Gastrocnemius medialis (tissue), 4 donors: ENCODE results near the gene PCDH9. TPM values are rescaled to one million over a fixed set of nuclear protein-coding genes. Genes with fewer than 3 reads are reported as not detected.

Source experiments
- ATAC-seq, 2 donors: fragments of 150-250 bp; one replicate each; pipeline ENCODE4 v1.9.1; 2016
- DNase-seq, 2 donors: peaks; one replicate each; pipeline ENCODE4 v3.0.0-alpha.2; 2019
- H3K27ac ChIP-seq, 4 donors: fragments of 200-600 bp; sonication (generic); 1 replicate in 1 of 4; 2 replicates in 3 of 4; pipeline ENCODE4 v1.5.1; 2016 to 2018; ENCODE audit warnings: mild to moderate bottlenecking in 2 of 4, moderate library complexity in 1 of 4
- H3K27me3 ChIP-seq, 3 donors: fragments of 200-600 bp; sonication (generic) in 2 of 3; 1 replicate in 1 of 3; 2 replicates in 2 of 3; pipeline versions ENCODE4 v1.5.1 to v1.6.0; 2016 to 2019; ENCODE audit warnings: mild to moderate bottlenecking in 1 of 3, moderate library complexity in 1 of 3
- H3K36me3 ChIP-seq, 2 donors: fragments of 200-600 bp; sonication (generic) in 1 of 2; one replicate each; pipeline ENCODE4 v1.5.1; 2017 to 2018
- H3K4me1 ChIP-seq, 2 donors: fragments of 200-600 bp; sonication (generic) in 1 of 2; one replicate each; pipeline ENCODE4 v1.5.1; 2016 to 2017; ENCODE audit warnings: mild to moderate bottlenecking in 2 of 2
- H3K4me3 ChIP-seq, 4 donors: fragments of 200-600 bp; sonication (generic) in 3 of 4; 1 replicate in 1 of 4; 2 replicates in 3 of 4; pipeline ENCODE4 v1.5.1; 2016 to 2019; ENCODE audit warnings: mild to moderate bottlenecking in 2 of 4
- H3K9me3 ChIP-seq, 3 donors: fragments of 200-600 bp; sonication (generic) in 2 of 3; 1 replicate in 1 of 3; 2 replicates in 2 of 3; pipeline ENCODE4 v1.5.1; 2016 to 2019
- CTCF ChIP-seq, 5 experiments: fragments of 450-650 bp in 3 of 5; fragments of 200-600 bp in 2 of 5; sonication (generic) in 2 of 5; IDR thresholded peaks in 4 of 5; conservative IDR thresholded peaks in 1 of 5; 1 replicate in 4 of 5; 2 replicates in 1 of 5; pipeline ENCODE4 v1.5.1; 2016 to 2019; ENCODE audit warnings: antibody characterized with exemption in 5 of 5, mild to moderate bottlenecking in 3 of 5, moderate library complexity in 3 of 5
- POLR2A ChIP-seq, 2 donors: fragments of 450-650 bp; IDR thresholded peaks; one replicate each; pipeline ENCODE4 v1.6.1; 2017; ENCODE audit warnings: antibody characterized with exemption in 2 of 2, mild to moderate bottlenecking in 2 of 2, moderate library complexity in 2 of 2
- in situ Hi-C, 4 donors: fragments of 200-750 bp; cut with MboI; loops; one replicate each; pipeline versions ENCODE4 v1.15.0 to v1.8.0; 2017; ENCODE audit warnings: low sequenced_read_pairs in 4 of 4
- intact Hi-C: fragments of 100-400 bp; cut with DNase I; formaldehyde crosslinking; loops from one replicate; pipeline ENCODE4 v1.15.1; 2023; ENCODE audit warnings: low total_unique reads
- total RNA-seq, 4 donors: library from RNA; depleted of rRNA; stranded (reverse); fragments of >200 nt; gene quantifications; one replicate each; pipeline versions ENCODE4 v1.1.0 to v1.2.3, GENCODE V29; 2016

The PCDH9 gene
- total RNA-seq, 4 donors from 2014 or later = 1.4 to 2.1 (median 1.9) TPM

- Histone ChIP-seq H3K27me3 (no peaks in the 10 kb centered on the region), H3K4me1 (no peaks in the 10 kb centered on the region), H3K4me3 (no peak overlapping the region), H3K27ac (no peak overlapping the region), H3K36me3 (no peaks in the 10 kb centered on the region), H3K9me3 (no peaks in the 10 kb centered on the region)
- DNase-seq (no peak), ATAC-seq (no peak)
- in situ Hi-C loops = no loop called here
- intact Hi-C loops = no loop called here
- TF ChIP-seq POLR2A (IDR thresholded peaks at IDR 0.05) (no peak), CTCF (IDR thresholded peaks at IDR 0.05 in 4 of 5, conservative IDR thresholded peaks at IDR 0.05 in 1 of 5) (no peak)
Observed at GRCh38 chr13:66357463-66357862, 872.7 kb downstream of the PCDH9 start.

- TF ChIP-seq POLR2A (IDR thresholded peaks at IDR 0.05) = no peak
- TF ChIP-seq CTCF (IDR thresholded peaks at IDR 0.05 in 4 of 5, conservative IDR thresholded peaks at IDR 0.05 in 1 of 5) = no peak
- in situ Hi-C loops (no loop called here), intact Hi-C loops (no loop called here)
- no peaks in the 10 kb centered on the region for H3K9me3 ChIP-seq
- H3K27ac ChIP-seq = no peak overlapping the region
- no peak overlapping the region for H3K4me3 ChIP-seq
- no peaks in the 10 kb centered on the region for H3K27me3 ChIP-seq
- no peak for DNase-seq
- no peaks in the 10 kb centered on the region for H3K36me3 ChIP-seq
- no peaks in the 10 kb centered on the region for H3K4me1 ChIP-seq
- ATAC-seq = no peak
Observed at GRCh38 chr13:66354879-66355751, 875.0 kb downstream of the PCDH9 start.

- intact Hi-C loops (no loop called here), in situ Hi-C loops (no loop called here)
- no peak for ATAC-seq
- Histone ChIP-seq H3K27ac (no peak overlapping the region), H3K4me3 (no peak overlapping the region), H3K4me1 (no peaks in the 10 kb centered on the region), H3K36me3 (no peaks in the 10 kb centered on the region), H3K9me3 (no peaks in the 10 kb centered on the region), H3K27me3 (no peaks in the 10 kb centered on the region)
- TF ChIP-seq POLR2A (IDR thresholded peaks at IDR 0.05) = no peak
- TF ChIP-seq CTCF (IDR thresholded peaks at IDR 0.05 in 4 of 5, conservative IDR thresholded peaks at IDR 0.05 in 1 of 5) = no peak
- DNase-seq = no peak
Observed at GRCh38 chr13:66353664-66354063, 876.5 kb downstream of the PCDH9 start.

- H3K9me3 ChIP-seq = no peaks in the 10 kb centered on the region
- no peak overlapping the region for H3K4me3 ChIP-seq
- ATAC-seq (no peak), DNase-seq (no peak)
- H3K27ac ChIP-seq = no peak overlapping the region
- intact Hi-C loops = no loop called here
- no peaks in the 10 kb centered on the region for H3K36me3 ChIP-seq
- TF ChIP-seq CTCF (IDR thresholded peaks at IDR 0.05 in 4 of 5, conservative IDR thresholded peaks at IDR 0.05 in 1 of 5) = no peak
- no peak for TF ChIP-seq POLR2A (IDR thresholded peaks at IDR 0.05)
- H3K27me3 ChIP-seq = no peaks in the 10 kb centered on the region
- in situ Hi-C loops = no loop called here
- H3K4me1 ChIP-seq = no peaks in the 10 kb centered on the region
Observed at GRCh38 chr13:66349966-66350365, 880.2 kb downstream of the PCDH9 start.
